Choroid plexus epithelial cell (primary cell): ENCODE measurements around the gene KIF6.

Experiments used
- DNase-seq: peaks from one replicate; pipeline ENCODE4 v3.0.0-alpha.2; 2010; ENCODE audit warnings: low read depth
- H3K4me3 ChIP-seq: 2 replicates; pipeline ENCODE4 v1.5.1; 2011; ENCODE audit warnings: low read depth, mild to moderate bottlenecking, control low read depth, low read length, moderate library complexity
- CTCF ChIP-seq: conservative IDR thresholded peaks from 2 replicates; pipeline ENCODE4 v1.5.1; 2011; ENCODE audit warnings: low read depth, mild to moderate bottlenecking, control low read depth, inconsistent platforms, low read length, moderate library complexity

The KIF6 gene

DNA sequence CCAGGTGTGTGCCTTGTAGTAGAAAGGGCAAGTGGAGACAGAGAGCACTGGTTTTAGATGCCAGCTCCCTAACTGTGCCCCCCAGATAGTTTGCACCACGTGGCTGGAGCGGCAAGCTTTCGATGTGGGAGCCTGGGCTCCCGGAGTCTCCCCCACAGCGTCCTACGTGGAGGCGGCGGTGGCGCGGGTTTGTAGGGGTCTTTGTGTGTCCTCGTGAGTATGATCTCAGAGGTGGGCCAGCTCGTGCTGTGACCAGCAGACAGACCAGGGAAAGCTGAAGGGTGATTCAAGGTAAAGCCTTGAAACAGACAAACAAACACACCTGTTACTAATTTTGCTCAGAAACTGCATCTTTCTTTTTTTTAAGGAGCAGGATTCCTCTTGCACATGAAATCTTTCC lies 397.1 kb downstream of the KIF6 start:
- H3K4me3 ChIP-seq = no peak overlapping the region
- no peak for DNase-seq
- no peak for TF ChIP-seq CTCF

DNA sequence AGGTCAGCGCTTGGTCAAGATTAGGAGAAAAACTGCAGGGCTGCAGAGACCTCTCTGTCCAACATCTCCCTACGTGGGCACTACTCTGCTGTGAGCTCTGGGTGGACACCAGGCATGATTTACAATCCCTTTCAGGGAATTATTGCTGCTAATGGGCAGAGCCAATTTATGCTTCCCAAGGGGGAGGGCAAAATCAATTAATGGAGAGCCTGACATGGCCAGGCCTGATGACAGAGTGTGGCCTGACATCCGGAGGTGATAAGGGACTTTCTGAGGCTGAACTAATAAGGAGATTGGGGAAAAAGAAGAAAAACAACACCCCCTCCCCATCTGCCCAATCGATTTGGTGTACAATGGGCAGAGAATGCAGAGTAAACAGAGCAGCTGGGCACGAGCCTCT lies 397.7 kb downstream of the KIF6 start:
- no peak for TF ChIP-seq CTCF
- H3K4me3 ChIP-seq = no peak overlapping the region
- DNase-seq = no peak

DNA sequence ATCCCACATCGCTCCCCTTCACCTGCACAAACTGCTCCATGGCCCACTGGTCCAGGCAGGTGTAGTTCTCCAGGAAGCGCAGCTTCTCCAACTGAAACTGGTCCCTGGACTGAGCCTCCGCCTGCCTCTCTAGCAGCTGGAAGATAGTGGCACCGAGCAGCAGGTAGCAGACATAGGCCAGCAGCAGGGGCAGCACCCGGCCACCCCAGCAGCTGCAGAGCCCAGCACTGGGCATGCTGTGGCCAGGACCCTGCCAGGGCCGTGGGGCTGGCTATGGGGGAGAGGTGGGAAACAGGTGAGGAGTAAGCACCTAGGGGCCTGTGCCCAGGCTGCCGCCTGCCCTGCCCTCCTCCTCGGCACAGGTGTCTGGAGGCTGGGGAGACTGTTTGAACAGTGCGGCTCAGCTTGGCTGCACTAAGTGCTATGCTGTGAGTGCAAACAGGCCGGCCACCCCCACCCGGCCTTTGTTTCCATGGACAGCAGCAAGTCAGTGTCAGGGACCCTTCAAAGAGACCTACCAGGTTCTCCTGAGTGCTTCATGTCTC lies 402.8 kb downstream of the KIF6 start, which contains the start of gene KCNK16:
Gene KCNK16, minus strand, starts transcription at position 397 of the 545 bp plus-strand sequence. Its CDS starts 162 bp downstream, at position 235.
- no peak within 1 kb of the TSS for H3K4me3 ChIP-seq
- TF ChIP-seq CTCF = no peak
- DNase-seq = no peak

- TF ChIP-seq CTCF = no peak
- DNase-seq = no peak
- no peak overlapping the region for H3K4me3 ChIP-seq
These were observed 403.4 kb downstream of the KIF6 start for GRCh38 chr6:39321761-39322160.

- DNase-seq = no peak
- H3K4me3 ChIP-seq = no peak overlapping the region
- TF ChIP-seq CTCF = no peak
These were observed 404.7 kb downstream of the KIF6 start for GRCh38 chr6:39320363-39320984.

DNA sequence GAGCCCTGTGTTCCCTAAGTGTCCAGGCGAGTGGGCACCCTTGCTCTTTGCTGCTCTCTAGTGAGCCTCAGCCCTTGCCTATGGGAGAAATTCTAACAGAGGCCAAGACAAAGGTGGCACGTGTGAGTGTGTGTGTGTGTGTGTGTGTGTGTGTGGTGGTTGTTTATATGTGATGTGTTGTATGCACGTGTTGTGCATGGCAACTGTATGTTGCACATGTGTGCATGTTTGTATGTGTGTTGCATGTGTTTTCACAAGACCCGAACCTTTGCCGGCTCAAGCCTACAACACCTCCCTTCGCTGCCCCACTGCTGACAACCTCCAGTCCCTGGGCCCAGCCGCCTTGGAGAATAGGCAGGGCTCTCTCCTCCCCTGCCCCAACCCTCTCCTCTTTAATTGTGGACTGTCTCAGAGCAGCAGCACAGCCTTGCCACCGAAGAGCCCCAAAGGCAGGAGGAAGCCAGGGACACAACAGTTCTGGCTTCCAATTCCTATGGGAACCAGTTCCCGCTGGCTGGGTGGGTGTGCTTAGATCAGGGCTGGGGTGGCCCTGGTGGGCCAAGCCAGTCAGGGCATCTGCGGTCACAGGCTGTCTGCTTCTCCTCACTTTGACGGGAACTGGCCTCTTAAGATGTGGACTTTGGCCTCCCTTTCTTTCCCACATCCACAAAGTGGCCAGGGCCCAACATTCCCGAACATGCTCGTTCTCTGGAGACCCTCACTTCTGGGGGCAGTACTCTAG lies 405.4 kb downstream of the KIF6 start:
- H3K4me3 ChIP-seq = no peak overlapping the region
- no peak for DNase-seq
- no peak for TF ChIP-seq CTCF
